Endodermal cell (in vitro differentiated cells): ENCODE measurements around the gene ACLY. TPM values are rescaled to one million over a fixed set of nuclear protein-coding genes. Genes with fewer than 3 reads are reported as not detected.

Source experiments
- DNase-seq: peaks from one replicate; pipeline ENCODE4 v3.0.0-alpha.2; 2017
- H3K27ac ChIP-seq: 2 replicates; pipeline ENCODE4 v1.5.1; 2013; ENCODE audit warnings: mild to moderate bottlenecking, low read depth, low read length, moderate library complexity
- H3K27me3 ChIP-seq: 2 replicates; pipeline ENCODE4 v1.6.1; 2013; ENCODE audit warnings: mild to moderate bottlenecking, low read length, moderate library complexity; ENCODE audit not compliant: insufficient read depth, control insufficient read depth, poor library complexity, severe bottlenecking
- H3K36me3 ChIP-seq: 2 replicates; pipeline ENCODE4 v1.7.0; 2013; ENCODE audit warnings: mild to moderate bottlenecking, low read length, moderate library complexity; ENCODE audit not compliant: control insufficient read depth, insufficient read depth
- H3K4me1 ChIP-seq: one replicate; pipeline ENCODE4 v1.7.0; 2013; ENCODE audit warnings: low read length; ENCODE audit not compliant: control insufficient read depth, insufficient read depth
- H3K4me3 ChIP-seq: 2 replicates; pipeline ENCODE4 v1.5.1; 2013; ENCODE audit warnings: mild to moderate bottlenecking, low read length, moderate library complexity
- H3K9ac ChIP-seq: 2 replicates; pipeline ENCODE4 v1.6.1; 2013; ENCODE audit warnings: mild to moderate bottlenecking, low read length, moderate library complexity; ENCODE audit not compliant: poor library complexity, severe bottlenecking; ENCODE audit errors: extremely low read depth
- H3K9me3 ChIP-seq: 2 replicates; pipeline ENCODE4 v1.6.1; 2013; ENCODE audit warnings: mild to moderate bottlenecking, low read length, moderate library complexity; ENCODE audit not compliant: control insufficient read depth
- H3K27ac Mint-ChIP-seq: 2 replicates; pipeline ENCODE4 v1.8.0; 2020; ENCODE audit warnings: mixed read lengths
- H3K27me3 Mint-ChIP-seq: 2 replicates; pipeline ENCODE4 v1.8.0; 2021; ENCODE audit warnings: mild to moderate bottlenecking, mixed read lengths; ENCODE audit not compliant: insufficient read depth
- H3K36me3 Mint-ChIP-seq: 2 replicates; pipeline ENCODE4 v1.8.0; 2020; ENCODE audit warnings: low read depth, mixed read lengths
- H3K4me1 Mint-ChIP-seq: 2 replicates; pipeline ENCODE4 v1.8.0; 2020; ENCODE audit warnings: mixed read lengths
- H3K4me3 Mint-ChIP-seq: 2 replicates; pipeline ENCODE4 v1.8.0; 2020; ENCODE audit warnings: mild to moderate bottlenecking, moderate library complexity, mixed read lengths
- H3K9me3 Mint-ChIP-seq: 2 replicates; pipeline ENCODE4 v1.8.0; 2020; ENCODE audit warnings: mild to moderate bottlenecking, mixed read lengths
- CTCF ChIP-seq: fragments of 200-600 bp; sonication (generic); conservative IDR thresholded peaks from 2 replicates; pipeline ENCODE4 v1.5.0; 2021; ENCODE audit warnings: antibody characterized with exemption, mild to moderate bottlenecking
- WGBS, 2 experiments: methylation state at CpG; one replicate each; pipeline versions ENCODE4 v1.1.5 to v1.1.7; 2013; ENCODE audit warnings: missing lambda C conversion rate in 2 of 2, mixed read lengths in 1 of 2; ENCODE audit not compliant: insufficient coverage in 1 of 2, insufficient read length in 1 of 2; 5-methylcytosine and 5-hydroxymethylcytosine counted together
- total RNA-seq, 2 donors: library from RNA; stranded (reverse); fragmentation: NEBNext Ultra II Directional in 1 of 2; extraction: Animal tissue kit (Norgen Biotek cat#: 25700) in 1 of 2; gene quantifications; 2 replicates in 1 of 2; 3 replicates in 1 of 2; pipeline ENCODE4 v1.2.1, GENCODE V29; 2021

Gene ACLY
- total RNA-seq, 2 donors from 2014 or later = 261 to 304 TPM

- no peaks in the 10 kb centered on the region for H3K9me3 ChIP-seq
- H3K27me3 ChIP-seq = no peaks in the 10 kb centered on the region
- no peak for TF ChIP-seq CTCF
- H3K27me3 Mint-ChIP-seq = no peaks in the 10 kb centered on the region
- H3K27ac ChIP-seq = no peak overlapping the region
- no peaks in the 10 kb centered on the region for H3K9me3 Mint-ChIP-seq
- H3K4me1 ChIP-seq = no peaks in the 10 kb centered on the region
- H3K4me1 Mint-ChIP-seq = no peaks in the 10 kb centered on the region
- H3K36me3 Mint-ChIP-seq = peaks cover 87% of the 10 kb centered on the region
- H3K36me3 ChIP-seq = peaks cover 88% of the 10 kb centered on the region
- H3K27ac Mint-ChIP-seq = no peak overlapping the region
- no peak overlapping the region for H3K4me3 Mint-ChIP-seq
- H3K9ac ChIP-seq = no peak overlapping the region
- WGBS, 2 experiments = 91 to 97% methylated on average over 3 of the region's 3 CpGs
- DNase-seq = no peak
- H3K4me3 ChIP-seq = no peak overlapping the region
Measured at GRCh38 chr17:41893384-41893783, 25.4 kb downstream of the ACLY start.

- no peak overlapping the region for H3K4me3 ChIP-seq
- H3K27ac Mint-ChIP-seq = peak overlapping the region; percentile 35
- no peaks in the 10 kb centered on the region for H3K27me3 ChIP-seq
- H3K9me3 Mint-ChIP-seq = no peaks in the 10 kb centered on the region
- DNase-seq = no peak
- no peak overlapping the region for H3K27ac ChIP-seq
- H3K4me1 Mint-ChIP-seq = no peaks in the 10 kb centered on the region
- no peak overlapping the region for H3K4me3 Mint-ChIP-seq
- peaks cover 86% of the 10 kb centered on the region for H3K36me3 Mint-ChIP-seq
- TF ChIP-seq CTCF = no peak
- WGBS, 2 experiments = 94 to 99% methylated on average over 4 of the region's 4 CpGs
- no peaks in the 10 kb centered on the region for H3K27me3 Mint-ChIP-seq
- H3K9ac ChIP-seq = no peak overlapping the region
- peaks cover 88% of the 10 kb centered on the region for H3K36me3 ChIP-seq
- H3K9me3 ChIP-seq = no peaks in the 10 kb centered on the region
- no peaks in the 10 kb centered on the region for H3K4me1 ChIP-seq
Measured at GRCh38 chr17:41892021-41892376, 26.8 kb downstream of the ACLY start.

- Histone ChIP-seq H3K9me3 (no peaks in the 10 kb centered on the region), H3K4me1 (no peaks in the 10 kb centered on the region), H3K36me3 (peaks cover 88% of the 10 kb centered on the region), H3K27me3 (no peaks in the 10 kb centered on the region), H3K9ac (no peak overlapping the region), H3K27ac (no peak overlapping the region), H3K4me3 (no peak overlapping the region)
- 96 to 98% methylated on average over 4 to 7 of the region's 7 CpGs for WGBS, 2 experiments
- Mint-ChIP-seq H3K9me3 (no peaks in the 10 kb centered on the region), H3K27me3 (no peaks in the 10 kb centered on the region), H3K27ac (no peak overlapping the region), H3K4me1 (no peaks in the 10 kb centered on the region), H3K36me3 (peaks cover 83% of the 10 kb centered on the region), H3K4me3 (no peak overlapping the region)
- TF ChIP-seq CTCF = no peak
- no peak for DNase-seq
Measured at GRCh38 chr17:41891135-41892020, 27.4 kb downstream of the ACLY start.
